GM11168 (cell line): ENCODE data around the gene NEB.

Source experiments
- in situ Hi-C: fragments of 300-500 bp; cut with MboI; formaldehyde crosslinking; loops from one replicate; pipeline ENCODE4 v1.12.0; 2022; ENCODE audit warnings: low sequenced_read_pairs; ENCODE audit not compliant: unreplicated experiment

Gene NEB, protein sequence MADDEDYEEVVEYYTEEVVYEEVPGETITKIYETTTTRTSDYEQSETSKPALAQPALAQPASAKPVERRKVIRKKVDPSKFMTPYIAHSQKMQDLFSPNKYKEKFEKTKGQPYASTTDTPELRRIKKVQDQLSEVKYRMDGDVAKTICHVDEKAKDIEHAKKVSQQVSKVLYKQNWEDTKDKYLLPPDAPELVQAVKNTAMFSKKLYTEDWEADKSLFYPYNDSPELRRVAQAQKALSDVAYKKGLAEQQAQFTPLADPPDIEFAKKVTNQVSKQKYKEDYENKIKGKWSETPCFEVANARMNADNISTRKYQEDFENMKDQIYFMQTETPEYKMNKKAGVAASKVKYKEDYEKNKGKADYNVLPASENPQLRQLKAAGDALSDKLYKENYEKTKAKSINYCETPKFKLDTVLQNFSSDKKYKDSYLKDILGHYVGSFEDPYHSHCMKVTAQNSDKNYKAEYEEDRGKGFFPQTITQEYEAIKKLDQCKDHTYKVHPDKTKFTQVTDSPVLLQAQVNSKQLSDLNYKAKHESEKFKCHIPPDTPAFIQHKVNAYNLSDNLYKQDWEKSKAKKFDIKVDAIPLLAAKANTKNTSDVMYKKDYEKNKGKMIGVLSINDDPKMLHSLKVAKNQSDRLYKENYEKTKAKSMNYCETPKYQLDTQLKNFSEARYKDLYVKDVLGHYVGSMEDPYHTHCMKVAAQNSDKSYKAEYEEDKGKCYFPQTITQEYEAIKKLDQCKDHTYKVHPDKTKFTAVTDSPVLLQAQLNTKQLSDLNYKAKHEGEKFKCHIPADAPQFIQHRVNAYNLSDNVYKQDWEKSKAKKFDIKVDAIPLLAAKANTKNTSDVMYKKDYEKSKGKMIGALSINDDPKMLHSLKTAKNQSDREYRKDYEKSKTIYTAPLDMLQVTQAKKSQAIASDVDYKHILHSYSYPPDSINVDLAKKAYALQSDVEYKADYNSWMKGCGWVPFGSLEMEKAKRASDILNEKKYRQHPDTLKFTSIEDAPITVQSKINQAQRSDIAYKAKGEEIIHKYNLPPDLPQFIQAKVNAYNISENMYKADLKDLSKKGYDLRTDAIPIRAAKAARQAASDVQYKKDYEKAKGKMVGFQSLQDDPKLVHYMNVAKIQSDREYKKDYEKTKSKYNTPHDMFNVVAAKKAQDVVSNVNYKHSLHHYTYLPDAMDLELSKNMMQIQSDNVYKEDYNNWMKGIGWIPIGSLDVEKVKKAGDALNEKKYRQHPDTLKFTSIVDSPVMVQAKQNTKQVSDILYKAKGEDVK (N-terminal part only)

GRCh38 chr2:151733771-151734672 is at the start of gene NEB:
Gene NEB, minus strand, starts transcription at chr2:151734476. Its CDS starts 1,320 bp downstream, at chr2:151733156.
- in situ Hi-C loops, result no loop called here

DNA sequence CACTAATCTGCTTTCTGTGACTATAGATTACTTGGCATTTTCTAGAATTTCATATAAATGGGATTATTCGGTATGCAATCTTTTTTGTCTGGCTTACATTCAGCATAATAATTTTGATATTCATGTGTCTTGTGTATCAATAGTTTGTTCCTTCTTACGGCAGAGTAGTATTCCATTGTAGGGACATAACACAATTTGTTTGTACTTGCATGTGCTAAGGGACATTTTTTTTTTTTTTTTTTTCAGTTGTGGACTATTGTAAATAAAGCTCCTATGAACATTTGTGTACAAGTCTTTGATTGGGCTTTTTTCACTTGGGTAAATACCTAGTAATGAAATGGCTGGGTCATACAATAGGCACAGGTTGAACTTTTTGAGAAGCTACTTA is 48.9 kb upstream of the NEB start:
- in situ Hi-C loops, result no loop called here

GRCh38 chr2:151782378-151783132 is 48.3 kb upstream of the NEB start:
- in situ Hi-C loops, result no loop called here

GRCh38 chr2:151781642-151782041 is 47.4 kb upstream of the NEB start:
- in situ Hi-C loops, result no loop called here

DNA sequence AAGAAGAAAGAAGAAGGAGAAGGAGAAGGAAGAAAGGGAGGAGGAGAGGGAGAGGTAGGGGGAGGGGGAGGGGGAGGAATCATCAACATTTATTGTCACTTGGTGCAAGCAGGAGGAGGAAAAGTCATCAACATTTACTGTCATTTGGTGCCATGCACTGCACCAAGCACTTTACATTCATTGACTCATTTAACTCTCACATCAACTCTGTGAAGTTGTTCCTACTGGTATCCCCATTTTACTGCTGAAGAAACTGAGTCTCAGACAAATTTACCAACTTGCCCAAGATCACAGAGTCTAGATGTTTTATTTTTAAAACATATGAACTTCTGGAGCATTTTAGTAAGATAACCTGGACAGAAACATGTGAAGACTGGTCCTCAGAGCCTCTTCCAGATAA is 46.7 kb upstream of the NEB start:
- in situ Hi-C loops, result no loop called here

GRCh38 chr2:151777935-151778334 is 43.7 kb upstream of the NEB start:
- in situ Hi-C loops, result no loop called here

DNA sequence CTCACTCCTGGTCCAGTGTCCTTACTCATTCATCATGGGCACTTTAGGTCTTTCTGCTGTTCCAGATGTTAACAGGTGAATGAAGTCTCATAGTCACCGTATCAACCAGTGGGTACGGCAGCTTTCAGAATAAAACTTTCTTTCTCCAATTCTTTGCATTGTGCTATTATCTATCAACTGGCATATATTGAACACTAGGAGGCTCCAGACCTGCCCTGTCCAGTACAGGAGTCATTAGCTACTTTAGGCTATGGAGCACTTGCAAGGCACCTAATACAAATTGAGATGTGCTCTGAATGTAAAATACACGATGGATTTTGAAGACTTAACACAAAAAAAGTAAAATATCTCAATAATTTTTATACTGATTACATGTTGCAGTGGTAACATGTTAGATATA is 43.2 kb upstream of the NEB start:
- in situ Hi-C loops, result no loop called here

GRCh38 chr2:151776367-151776766 is 42.1 kb upstream of the NEB start:
- in situ Hi-C loops, result no loop called here

DNA sequence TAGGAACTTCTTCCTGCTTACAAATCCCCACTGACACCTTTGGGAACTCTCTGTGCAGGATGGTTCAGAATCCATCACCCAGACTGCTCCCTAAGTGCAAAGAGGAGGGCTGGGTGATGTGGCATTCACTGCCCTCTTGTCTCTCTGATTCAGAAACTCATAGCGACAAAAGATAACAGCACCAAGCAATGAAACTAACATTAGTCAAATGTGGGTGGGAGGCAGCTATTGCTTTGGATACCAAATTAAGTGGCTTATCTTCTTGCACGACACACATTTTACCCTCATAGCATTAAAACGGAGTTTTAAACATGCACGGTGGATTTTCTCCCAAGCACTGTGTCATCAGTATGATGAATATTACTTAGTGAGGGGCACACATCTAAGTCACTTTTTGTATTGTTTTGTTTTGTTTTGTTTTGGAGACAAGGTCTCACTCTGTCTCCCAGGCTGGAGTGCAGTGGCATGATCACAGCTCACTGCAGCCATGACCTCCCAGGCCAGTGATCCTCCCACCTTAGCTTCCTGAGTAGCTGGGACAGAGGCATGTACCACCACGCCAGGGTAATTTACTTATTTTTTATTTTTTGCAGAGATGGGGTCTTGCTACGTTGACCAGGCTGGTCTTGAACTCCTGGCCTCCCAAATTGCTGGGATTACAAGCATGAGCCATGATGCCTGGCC is 40.9 kb upstream of the NEB start:
- in situ Hi-C loops, result no loop called here

DNA sequence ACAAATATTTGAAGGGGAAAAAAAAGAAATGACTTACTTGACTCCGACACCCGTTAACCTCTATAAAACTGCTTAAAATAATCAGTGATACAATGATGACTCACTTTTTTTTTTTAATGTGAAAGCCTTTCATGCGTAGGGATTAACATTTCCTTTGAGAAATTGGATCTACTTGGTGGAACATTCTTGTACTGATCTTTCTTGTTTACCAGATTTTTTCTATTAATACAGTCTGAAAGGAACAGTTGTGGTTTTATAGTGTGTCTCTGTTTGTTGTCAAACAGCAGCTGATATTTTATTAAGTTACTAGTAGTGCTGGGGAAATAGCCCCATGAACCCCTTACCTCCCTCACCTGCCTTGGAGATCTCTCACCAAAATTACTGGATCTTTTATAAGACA is 40.2 kb upstream of the NEB start:
- in situ Hi-C loops, result no loop called here

GRCh38 chr2:151771599-151772358 is 37.5 kb upstream of the NEB start:
- in situ Hi-C loops, result no loop called here

GRCh38 chr2:151770995-151771394 is 36.7 kb upstream of the NEB start:
- in situ Hi-C loops, result no loop called here

DNA sequence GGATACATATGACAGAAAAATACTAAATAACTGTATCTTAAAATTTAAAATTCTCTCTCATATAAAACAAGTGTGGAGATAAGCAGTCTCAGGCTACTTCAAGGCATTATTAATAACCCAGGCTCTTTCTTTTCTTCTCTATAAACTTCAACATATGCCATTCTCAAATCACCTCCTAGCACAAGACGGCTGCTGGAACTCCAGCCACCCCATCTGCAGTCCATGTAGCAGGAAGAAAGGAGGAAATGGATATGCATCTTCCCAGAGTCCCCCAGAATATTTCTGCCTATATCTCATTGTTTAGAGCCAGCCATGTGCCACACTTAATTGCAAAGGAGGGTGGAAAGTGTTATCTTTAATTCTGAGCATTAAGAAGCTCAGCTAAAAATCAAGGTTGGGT is 35.3 kb upstream of the NEB start:
- in situ Hi-C loops, result no loop called here

DNA sequence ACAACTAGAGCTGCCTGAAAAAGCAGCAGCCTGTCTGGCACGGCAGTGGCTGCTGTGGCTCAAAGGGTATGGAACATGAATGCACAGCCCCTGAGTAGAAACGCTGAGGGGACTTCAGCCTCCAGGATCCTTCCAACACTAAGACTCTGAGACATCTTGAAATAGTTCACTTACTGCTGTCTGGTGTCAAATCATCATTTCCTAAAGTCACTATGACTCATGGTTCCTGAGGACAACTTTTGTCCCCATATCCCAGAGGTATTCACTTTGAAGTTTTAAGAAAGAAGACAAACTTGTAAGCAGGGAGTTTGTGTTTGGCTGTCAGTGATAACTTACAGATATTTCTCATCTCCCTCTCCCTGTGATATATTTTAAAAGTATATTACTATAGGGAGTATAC is 33.3 kb upstream of the NEB start:
- in situ Hi-C loops, result no loop called here

DNA sequence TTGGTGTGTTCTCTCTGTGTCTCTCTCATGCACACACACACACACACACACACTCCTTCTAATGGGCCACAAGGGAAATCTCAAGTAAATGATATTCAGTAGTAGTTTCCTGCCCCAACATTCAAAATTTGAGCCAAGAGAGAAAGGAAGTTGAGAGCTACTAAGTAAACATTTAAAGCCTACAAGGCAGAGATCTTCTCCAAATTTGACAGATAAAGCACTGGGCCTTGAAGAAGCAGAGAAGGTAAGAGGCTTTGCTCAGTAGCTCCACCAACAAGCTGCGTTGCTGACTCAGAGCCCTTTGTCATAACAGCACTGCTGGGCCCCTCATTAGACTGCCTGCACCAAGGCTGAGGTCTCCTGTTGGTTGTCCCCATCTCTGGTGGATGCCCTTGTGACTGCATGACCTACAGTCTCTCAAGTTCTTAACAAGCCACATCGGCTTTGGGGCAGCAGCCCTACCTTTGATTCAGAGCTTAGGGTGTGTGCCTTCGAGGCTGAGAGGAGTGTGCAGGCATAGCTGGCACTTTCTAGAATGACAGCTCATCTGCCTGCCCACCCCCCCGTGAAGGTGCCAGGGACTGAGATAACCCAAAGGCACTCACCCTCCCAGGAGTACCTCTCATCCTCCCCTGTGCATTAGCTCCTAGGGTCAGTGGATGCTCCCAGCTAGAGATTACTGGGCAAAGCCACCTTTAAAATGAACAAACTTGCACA is 32.3 kb upstream of the NEB start:
- in situ Hi-C loops, result no loop called here

GRCh38 chr2:151765760-151766410 is 31.6 kb upstream of the NEB start:
- in situ Hi-C loops, result no loop called here

GRCh38 chr2:151762694-151763093 is 28.4 kb upstream of the NEB start:
- in situ Hi-C loops, result no loop called here
